GM18951 (cell line): Measurements from ENCODE around the gene TMEM59L.

Source experiments
- POLR2A ChIP-seq: IDR thresholded peaks from 4 replicates; pipeline ENCODE4 v1.6.1; 2011; ENCODE audit warnings: mild to moderate bottlenecking; ENCODE audit not compliant: insufficient read length, insufficient read depth; ENCODE audit errors: extremely low read depth
- in situ Hi-C: fragments of 300-500 bp; cut with MboI; formaldehyde crosslinking; loops from one replicate; pipeline ENCODE4 v1.12.0; 2022; ENCODE audit warnings: low sequenced_read_pairs, mixed read lengths, inconsistent platforms; ENCODE audit not compliant: unreplicated experiment

TMEM59L gene

DNA sequence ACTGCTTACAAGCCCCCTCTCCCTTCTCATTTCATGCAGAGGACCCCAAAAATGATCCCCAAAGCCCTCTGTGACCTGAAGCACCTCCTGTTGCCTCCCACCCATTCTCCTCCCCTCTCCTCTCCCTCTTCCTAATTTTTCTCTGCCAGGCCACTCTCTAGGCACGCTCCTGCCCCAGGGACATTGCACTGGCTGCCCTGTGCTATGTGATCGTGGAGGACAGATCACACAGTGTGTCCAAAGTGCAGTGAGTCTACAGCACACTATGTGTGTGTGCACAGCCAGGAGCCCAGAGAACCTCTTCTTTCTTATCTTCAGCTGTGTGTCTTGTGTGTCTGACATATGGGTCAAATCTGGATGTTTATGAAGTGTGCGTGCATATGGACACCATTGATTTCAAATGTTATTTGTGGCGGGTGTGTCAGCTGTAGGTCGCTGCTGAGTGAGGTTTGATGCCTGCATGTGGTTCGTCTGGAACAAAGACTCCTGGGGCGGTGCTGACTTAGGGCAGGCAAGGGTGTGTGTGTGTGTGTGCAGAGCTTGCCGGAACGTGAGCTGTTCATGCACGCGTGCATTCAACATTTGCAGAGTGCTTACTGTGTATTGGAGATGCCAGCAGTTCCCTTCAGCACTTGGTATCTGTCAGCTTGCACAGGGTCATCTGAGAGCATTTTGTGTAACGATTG is 22.1 kb downstream of the TMEM59L start:
- TF ChIP-seq POLR2A = no peak
- in situ Hi-C loops = no loop called here

DNA sequence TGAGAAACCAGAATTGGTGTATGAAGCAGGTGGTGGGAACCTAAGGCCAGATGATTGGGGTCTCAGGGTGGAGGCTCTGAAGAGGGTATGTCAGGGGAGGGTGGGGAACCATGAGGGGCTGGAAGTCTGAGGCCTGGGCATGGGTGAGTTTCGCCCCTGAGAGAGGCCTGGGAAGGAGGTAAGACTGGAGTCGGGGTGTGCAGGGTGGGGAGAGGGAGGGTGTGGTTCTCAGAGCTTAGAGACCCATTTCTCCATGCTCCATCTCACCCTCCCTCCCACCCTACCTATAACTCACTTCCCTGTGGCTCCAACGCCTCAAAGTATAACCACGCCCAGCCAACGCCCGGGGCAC is 23.1 kb downstream of the TMEM59L start:
- TF ChIP-seq POLR2A = no peak
- in situ Hi-C loops = no loop called here

DNA sequence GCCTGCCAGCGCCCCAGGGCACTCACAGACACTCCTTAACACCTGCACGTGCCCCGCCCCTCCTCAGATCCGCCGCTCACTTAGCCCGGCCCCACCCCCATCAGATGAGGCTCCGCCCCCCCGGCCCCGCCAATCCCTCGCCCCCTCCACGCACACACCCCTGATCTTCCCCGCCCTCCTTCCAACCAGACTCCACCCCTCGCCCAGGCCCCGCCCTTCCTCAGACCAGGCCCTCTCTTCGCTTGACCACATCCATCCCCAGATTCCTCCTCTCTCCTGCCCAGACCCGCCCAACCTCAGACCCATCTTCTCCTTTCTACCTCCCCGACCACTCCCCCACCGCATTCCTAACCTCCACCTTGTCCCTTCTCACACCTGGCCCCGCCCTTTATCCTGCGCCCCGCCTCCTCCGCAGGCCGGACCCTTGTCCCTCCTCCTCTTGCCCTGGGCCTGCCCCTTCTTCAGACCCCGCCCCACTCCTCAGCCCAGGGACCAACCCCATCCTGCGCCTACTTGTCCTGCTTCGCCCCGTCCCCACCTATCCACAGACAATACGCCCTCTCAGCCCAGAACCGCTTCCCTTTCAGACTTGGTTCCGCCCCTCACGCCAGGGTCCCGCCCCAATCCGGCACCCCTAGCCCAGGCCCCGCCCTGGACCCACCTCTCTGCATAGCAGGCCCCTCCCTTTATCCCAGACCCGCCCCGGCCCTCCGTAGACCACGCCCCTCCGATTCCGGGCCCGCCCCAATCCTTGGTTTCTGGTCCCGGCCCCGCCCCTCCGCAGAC is 23.7 kb downstream of the TMEM59L start:
- in situ Hi-C loops = no loop called here
- no peak for TF ChIP-seq POLR2A

DNA sequence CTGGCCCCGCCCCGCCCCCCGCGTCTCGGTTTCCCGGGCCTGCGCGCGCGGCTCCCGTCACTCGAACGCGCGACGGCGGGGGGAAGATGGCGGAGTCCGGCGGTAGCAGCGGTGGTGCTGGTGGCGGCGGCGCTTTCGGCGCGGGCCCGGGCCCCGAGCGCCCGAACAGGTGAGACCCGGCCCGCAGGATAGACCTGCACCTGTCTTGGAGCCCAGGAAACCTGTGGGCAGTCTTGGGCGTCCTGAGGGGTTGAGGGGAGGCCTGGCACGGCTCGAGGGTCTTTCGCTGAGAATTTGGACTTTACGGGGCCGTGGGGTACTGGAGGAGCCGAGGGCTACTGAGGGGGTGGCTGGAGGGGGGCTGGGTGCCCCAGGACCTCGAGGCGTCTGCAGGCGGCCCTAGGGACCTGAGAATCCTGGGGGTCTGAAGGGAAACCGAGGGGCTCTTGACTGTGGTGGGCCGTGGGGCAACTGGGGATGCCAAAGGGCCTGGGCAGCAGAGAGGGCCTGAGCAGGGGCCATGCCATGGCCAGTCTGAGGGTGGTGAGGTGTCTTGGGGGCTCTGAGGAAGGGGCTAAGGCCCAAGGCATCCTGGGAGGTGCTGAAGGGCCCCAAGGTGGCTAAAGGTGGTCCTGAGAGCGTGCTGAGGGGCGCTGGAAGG is 24.4 kb downstream of the TMEM59L start, which contains the start of gene KLHL26:
TSS of gene KLHL26 (plus strand) at position 60 of the 661 bp plus-strand sequence. CDS start at position 87, 27 bp downstream.
- in situ Hi-C loops = no loop called here

GRCh38 chr19:18637673-18638630 is 25.3 kb downstream of the TMEM59L start:
- in situ Hi-C loops = no loop called here
- TF ChIP-seq POLR2A = no peak

More for the DNA sequence above, 24.4 kb downstream of the TMEM59L start, which contains the start of gene KLHL26:
- peak; percentile 74 for TF ChIP-seq POLR2A

DNA sequence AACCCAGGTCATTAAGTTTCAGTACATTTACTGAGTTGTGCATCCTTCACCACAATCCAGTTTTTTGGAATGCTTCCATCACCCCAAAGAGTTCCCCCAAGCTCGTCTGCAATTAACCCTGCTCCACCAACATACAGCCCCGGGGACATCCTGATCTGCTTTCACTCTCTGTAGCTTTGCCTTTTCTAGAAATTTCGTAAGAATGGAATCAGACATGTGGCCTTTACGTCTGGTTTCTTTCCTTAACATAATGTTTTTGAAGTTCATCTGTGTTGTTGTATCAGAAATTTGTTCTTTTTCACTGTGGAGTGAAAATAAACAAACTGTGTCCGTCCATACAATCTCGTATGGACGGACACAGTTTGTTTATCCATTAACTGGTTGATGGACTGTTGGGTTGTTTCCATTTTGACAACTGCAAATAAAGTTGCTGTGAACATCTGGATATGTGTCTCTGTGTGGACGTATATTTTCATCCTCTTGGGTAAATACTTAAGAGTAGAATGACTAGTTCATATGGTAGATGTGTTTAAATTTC is 27.1 kb downstream of the TMEM59L start:
- in situ Hi-C loops = no loop called here
- no peak for TF ChIP-seq POLR2A

GRCh38 chr19:18644196-18645034 is 31.7 kb downstream of the TMEM59L start:
- TF ChIP-seq POLR2A = no peak
- in situ Hi-C loops = no loop called here

- TF ChIP-seq POLR2A = no peak
- in situ Hi-C loops = no loop called here
Measured at GRCh38 chr19:18645035-18645511, 32.4 kb downstream of the TMEM59L start.

- no peak for TF ChIP-seq POLR2A
- in situ Hi-C loops = no loop called here
Measured at GRCh38 chr19:18646535-18647370, 34.1 kb downstream of the TMEM59L start.

GRCh38 chr19:18647371-18647767 is 34.7 kb downstream of the TMEM59L start:
- in situ Hi-C loops = no loop called here
- TF ChIP-seq POLR2A = no peak

GRCh38 chr19:18647807-18648206 is 35.1 kb downstream of the TMEM59L start:
- no peak for TF ChIP-seq POLR2A
- in situ Hi-C loops = no loop called here
